HG03159 (cell line): Measurements from ENCODE around the gene MAST3.

ENCODE experiments used
- ATAC-seq: cut with Tn5 transposase; IDR thresholded peaks from one replicate; pipeline ENCODE4 v1.9.1; 2021; ENCODE audit warnings: mild to moderate bottlenecking, moderate library complexity; ENCODE audit not compliant: unreplicated experiment

The MAST3 gene

DNA sequence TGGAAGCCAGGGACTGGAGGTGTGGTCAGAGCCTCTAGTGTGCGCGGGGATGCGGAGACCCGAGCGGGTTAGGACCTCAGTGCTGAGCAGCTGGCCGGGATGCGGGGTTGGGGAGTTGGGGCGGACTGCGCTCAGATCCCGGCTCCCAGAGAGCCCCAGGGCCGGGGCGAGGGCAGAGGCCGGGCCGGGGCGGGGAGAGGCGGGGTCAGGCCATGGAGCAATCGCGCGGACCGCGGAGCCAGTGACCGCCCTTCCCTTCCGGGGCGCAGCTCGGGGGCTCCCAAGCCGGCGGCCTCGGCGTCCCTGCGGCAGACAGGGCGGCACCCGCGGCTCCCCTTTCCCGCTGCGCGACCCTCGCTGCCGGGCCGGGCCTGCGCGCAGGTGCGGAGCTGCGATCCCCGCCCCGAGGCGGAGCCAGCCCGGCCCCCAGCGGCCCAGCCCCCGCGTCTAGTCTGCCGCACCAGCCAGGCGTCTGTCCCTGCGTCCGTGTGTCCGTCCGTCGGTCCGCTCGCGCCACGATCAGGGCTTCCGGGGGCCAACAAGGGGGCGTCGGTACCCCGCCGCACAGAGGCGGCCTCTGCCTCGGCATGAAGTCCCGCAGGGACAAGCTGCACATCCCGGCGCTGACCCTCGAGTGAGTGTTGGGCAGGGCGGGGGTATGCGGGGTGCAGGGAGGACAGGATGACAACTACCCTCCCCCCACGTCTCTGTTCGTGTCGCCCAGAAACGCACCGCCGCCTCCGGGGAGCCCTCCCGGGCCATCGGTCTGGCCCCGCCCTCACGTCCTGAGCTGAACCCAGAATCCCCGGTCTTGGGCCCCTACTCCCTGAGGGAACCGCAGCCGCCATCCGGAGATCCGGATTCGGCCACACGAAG lies 12.4 kb downstream of the MAST3 start:
- no peak for ATAC-seq

DNA sequence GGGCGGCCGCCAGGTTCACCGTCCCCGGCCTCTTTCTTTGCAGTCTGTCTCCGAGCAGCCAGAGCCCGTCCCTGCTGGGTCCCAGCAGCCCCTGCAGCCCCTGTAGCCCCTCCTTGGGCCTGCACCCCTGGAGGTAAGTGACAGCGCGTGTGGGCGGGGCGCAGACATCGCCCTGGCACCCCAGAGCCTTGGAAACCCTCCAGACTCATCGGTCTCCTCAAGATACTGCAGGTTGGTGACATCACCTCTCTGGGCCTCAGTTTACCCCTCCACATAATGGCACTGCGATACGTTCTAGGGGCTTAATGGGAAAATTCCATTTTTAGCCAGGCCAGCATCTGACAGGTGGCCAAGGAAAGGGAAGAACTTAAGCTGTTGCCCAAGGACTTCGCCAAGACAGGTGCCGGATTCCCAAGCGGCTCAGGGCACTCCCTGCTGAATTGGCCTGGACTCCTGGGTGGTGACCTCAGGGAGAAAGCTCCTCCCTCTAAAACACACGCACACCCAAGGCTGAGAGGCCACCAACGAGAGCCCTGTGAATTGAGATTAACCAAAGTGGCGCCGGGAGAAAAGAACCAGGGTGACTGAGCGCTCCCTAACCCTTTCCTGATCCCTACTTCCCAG lies 13.1 kb downstream of the MAST3 start:
- ATAC-seq = no peak

DNA sequence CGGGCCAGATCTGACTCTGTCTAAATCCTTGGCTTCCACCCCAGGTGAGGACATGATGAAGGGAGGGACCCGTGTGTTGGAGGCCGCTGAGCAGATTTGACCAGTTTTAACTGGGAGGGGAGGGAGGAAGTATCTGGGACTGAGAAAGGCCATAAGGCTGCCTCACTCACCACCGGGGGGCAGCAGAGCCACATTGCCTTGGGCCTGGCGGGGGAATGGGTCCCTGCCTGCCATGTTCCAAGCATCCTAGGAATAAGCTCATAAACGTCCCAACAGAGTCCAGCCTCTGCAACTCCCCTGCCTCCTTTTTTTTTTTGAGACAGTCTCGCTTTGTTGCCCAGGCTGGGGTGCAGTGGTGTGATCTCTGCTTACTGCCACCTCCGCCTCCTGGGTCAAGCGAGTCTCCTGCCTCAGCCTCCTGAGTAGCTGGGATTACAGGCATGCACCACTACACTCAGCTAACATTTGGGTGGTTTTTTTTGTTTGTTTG lies 15.5 kb downstream of the MAST3 start:
- no peak for ATAC-seq

DNA sequence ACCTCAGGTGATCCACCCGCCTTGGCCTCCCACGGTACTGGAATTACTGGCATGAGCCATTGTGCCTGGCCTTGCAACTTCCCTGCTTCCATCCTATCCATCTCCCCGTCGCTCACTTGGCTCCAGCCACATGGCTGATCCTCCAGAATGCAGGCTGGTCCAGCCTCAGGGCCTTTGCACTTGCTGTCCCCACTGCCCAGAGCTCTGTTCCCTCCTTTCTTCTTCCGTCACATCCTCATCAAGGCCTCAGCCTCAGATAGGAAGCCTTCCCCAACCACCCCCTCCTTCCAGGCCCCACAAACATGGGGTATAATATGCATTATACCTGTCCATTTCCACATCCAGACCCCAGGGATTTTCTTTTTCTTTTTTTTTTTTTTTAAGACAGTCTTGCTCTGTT lies 16.2 kb downstream of the MAST3 start:
- no peak for ATAC-seq

DNA sequence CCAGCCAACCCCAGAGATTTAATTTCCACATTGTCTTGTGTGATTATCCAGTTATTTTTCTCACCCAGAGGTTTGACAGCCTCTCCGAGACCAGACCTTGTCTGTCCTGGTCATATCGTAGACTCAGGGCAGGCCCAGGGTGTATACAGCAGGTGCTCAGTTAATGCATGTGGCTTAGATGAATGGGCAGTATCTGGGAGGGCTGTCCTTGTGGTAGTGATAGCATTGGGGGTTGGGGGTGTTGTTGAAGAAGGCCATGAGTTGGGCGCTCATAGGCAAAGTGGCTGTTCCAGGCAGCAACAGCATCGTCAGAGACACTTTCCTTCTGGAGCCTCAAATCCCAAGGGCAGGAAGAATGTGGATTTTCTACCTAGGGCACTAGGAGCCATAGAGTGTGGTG lies 16.9 kb downstream of the MAST3 start:
- ATAC-seq = no peak

DNA sequence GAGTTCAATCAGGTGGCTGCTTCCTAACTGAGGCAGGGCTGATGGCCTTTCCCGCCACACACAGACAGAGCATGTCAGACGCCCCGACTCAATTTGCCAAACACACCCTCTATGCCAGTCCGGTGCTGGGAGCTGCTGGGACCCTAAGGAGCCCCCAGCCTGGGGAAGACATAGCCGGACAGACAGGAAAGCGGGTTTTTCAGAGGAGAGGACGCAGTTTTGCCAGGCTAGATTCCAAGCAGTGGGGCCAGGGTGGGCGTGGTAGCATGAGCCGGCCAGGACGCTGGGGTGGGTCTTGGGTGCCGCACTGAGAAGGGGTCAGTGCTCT lies 19.8 kb downstream of the MAST3 start:
- peak; percentile 4 for ATAC-seq

DNA sequence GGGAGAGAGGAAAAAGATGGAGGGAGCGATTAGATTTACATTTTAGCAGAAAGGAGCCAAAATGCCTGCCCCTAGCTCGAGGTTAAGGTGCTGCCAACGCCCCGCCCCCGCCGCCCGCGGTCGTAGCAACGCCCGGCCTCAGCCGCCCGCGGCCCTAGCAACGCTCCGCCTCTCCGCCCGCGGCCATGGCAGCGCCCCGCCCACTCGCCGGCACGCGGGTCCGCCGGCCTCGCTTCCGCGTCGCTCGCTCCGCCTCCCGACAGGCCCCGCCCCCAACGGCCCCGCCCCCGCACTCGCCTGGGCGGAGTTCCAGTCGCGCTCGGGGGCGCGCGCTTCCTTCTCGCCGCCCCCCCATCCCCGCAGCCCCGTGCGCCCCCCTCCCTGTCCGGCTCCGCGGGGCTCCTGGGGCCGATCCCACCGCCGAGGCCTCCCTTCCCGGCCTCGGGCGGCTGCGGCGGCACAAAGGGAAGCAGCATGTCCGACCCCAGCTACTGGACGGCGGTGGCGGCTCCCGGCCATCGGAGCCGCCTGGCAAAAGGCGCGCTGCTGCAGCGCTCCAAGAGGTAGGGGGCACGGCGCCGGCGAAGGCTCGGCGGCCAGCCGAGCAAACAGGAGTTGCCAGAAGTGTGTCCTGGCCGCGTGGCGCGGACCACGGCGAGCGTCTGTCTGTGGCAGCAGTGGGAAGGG lies 20.3 kb downstream of the MAST3 start:
- peak; percentile 71 for ATAC-seq

DNA sequence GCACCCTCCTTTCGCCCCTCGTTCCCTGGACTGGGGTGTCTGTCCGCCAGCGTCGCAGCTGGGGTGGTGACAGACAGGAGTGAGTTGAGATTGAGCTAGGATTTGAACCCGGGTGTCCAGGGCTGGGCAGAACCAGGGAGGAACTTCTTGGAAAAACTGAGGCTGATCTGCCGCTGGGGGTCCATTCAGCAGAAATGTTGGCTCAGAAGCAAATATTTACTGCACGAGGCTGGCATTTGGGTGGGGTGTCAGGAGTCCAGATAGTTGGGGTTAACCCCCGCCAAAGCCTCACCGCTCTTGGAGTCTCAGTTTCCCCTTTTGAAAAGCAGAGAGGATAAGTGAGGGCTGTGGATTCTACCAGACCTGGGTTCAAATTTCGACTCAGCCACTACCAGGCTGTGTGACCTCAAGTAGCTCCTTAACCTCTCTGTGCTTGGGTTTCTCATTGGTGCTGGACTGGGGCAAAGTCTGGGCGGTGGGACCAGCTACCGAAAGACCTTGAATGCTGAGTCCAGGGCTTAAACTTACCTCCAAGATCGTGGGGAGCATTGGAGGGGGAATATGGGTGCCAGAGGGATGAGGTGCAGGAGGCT lies 20.9 kb downstream of the MAST3 start:
- no peak for ATAC-seq

DNA sequence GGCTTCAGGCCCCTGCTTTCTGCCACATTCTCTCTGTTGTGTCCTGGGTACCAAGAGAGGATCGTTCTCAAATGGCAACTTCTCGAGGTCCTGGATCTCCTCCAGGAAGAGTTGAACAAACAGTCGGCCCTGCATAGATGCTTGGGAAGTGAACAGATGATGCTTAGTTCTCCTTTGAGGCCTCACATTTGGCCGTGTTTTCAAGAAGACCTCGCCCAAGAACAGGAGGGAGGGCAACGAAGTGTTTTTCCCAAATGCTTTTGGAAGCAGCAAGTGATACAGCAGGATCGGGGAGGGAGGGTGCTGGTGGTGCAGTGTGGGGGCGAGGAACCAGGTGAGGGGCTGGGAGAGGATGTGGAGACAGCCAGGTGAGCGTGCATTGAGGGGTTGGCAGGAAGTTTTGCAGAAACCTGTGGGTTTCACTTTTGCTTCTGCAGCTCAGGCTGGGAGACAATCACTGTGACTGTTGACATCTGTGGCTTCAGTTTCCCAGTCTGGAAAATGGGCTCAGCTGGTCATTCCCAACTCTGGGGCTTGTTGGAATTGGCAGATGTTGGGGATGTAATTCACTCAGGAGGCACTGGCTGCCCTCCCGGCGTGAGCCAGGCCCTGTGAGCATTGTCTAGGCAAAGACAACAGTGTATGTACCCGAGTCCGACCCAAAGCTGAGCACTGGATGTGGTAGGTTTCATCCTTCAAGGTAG lies 21.6 kb downstream of the MAST3 start:
- ATAC-seq = no peak

DNA sequence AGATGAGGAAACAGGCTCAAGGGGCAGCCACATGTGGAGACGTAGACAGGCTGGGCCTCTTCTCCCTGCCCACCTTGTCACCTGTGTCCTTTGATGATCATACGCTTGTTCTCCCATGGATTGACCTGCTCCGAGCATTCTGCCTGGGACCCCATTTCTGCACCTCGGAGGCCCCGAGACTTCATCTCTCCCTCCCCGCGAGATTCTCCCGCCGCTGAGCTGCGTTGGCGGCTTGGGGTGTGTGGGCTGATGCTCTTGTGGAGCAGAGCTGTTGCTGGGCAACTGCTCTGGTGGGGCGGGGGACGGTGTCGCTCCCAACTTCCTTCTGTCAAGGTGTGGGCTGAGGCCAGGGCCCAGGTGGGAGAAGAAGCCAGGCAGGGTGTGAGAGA lies 22.1 kb downstream of the MAST3 start:
- ATAC-seq = no peak

DNA sequence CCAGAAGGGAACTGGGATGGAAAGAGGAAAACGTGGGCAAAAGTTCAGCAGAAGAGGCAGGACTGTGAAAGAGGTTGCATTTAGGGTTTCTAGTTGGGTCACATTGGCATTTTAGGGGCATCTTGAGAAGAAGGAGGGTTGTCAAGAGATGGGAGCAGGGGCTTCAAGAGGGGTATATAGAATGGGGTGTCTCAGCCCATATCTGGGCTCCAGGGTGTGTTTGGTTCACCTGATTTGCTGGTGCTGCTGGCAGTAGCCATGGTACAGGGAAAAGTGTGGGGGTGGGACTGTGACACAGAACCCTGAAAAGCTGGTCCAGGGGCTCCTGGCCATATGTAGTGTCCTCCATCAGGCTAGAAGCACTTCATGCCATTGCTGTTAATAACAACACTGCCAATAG lies 22.5 kb downstream of the MAST3 start:
- ATAC-seq = no peak

DNA sequence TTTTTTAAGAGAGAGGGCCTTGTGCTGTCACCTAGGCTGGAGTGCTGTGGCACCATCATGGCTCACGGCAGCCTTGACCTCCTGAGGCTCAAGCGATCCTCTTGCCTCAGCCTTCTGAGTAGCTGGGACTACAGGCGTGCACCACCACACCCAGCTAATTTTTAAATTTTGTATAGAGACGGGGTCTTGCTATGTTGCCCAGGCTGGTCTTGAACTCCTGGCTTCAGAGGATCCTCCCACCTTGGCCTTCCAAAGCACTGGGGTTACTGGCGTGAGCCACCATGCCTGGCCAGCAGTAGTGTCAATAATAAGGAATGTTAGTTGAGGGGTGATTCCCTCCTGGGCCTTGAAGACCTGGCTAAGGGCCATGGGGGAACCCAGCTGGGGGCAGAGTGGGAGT lies 23.6 kb downstream of the MAST3 start:
- no peak for ATAC-seq

DNA sequence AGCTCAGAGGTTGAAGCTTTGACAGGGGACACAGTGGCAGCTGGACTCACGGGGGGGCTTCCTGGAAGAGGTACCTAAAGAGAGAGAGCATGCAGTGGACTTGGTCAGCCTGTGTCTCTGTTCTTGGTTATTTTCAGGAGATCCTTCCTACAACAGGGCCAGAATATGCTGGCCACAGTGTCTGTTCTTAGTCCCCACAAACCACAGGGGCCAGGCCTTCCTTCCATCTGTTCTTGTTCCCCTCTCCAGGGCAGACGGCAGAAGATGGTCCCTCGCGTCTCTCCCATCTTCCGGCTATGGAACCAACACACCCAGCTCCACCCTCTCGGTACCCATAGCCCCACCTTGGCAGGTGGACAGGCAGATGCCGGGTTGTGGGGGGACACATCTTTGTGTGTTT lies 24.8 kb downstream of the MAST3 start:
- no peak for ATAC-seq

DNA sequence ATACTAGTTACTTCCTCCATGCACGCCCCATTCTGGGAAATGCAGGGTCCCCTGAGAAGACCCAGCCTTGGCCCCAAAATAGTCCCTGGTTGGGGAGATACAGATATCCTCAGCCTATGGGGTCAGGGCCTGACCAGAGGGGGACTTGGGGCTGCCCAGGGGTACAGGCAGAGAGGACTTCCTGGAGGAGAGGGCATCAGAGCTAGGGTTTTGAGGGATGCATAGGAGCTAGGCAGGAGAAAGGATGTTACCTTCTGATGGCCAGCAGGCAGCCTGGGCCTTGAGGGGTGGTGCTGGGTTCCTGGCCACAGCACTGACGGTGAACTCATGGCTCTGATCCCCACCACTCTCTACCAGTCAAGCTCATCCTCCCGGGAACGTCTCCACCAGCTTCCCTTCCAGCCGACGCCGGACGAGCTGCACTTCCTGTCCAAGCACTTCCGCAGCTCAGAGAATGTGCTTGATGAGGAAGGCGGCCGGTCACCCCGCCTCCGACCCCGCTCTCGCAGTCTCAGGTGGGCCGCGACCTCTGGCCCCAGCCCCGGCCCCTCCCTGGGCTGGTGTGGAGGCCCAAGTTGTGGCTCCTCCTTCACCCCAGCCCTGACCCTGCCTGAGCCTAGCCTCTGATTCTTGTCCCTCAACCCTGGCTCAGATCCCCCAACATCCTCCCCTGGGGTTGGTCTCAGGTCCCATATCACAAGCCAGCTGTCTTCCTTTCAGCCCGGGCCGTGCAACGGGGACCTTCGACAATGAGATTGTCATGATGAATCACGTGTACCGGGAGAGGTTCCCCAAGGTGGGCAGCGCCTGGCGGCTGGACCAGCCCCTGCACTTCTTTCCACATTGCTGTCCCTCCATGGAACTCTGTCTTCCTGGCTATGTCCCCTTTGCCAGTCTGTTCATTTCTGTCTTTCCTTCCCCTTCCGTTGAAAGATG lies 25.6 kb downstream of the MAST3 start:
- no peak for ATAC-seq

DNA sequence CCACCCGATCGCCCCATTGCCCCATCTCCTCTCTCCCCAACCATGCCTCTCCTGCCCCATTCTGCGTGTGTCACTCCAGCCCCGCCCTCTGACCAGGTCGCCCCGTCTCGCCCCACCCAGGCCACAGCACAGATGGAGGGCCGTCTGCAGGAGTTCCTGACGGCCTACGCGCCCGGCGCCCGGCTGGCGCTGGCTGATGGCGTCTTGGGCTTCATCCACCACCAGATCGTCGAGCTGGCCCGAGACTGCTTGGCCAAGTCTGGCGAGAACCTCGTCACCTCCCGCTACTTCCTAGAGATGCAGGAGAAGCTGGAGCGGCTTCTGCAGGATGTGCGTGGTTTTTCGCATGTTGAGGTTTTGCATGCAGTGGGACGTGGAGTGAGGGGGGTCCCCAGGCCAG lies 26.2 kb downstream of the MAST3 start:
- no peak for ATAC-seq

DNA sequence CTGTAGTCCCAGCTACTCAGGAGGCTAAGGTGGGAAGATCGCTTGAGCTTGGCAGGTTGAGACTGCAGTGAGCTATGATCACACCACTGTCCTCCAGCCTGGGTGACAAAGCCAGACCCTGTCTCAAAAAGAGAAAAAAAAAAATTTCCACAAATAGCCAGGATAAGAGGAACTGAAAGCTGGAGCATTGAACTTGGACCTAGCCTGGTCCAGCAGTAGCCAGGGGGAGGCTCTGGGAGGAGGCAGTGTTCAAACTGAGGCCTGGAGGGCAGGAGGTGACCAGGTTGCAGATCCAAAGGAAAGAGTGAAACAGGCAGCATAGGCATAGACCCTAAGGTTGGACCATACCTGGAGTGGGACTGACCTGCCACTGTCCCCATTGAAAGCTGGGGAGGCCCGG lies 28.5 kb downstream of the MAST3 start:
- ATAC-seq = no peak

DNA sequence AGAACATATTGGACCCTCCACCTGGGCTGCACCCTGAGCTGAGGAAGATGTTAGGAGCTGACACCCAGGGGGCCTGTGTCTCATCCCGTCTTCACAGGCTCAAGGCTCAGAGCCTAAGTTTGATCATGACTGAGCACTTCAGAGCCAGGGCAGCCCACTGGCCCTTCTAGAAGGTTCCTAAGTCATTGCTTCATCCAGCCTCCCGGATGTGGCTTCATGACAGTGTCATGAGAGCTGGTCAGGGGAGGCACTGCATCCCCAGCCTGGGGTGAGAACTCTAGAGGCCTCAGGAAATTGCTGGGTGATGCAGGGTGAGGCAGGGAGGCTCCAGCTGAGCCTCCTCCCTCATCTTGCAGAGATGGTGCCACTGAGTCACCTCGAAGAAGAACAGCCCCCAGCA lies 30.5 kb downstream of the MAST3 start:
- ATAC-seq = no peak

DNA sequence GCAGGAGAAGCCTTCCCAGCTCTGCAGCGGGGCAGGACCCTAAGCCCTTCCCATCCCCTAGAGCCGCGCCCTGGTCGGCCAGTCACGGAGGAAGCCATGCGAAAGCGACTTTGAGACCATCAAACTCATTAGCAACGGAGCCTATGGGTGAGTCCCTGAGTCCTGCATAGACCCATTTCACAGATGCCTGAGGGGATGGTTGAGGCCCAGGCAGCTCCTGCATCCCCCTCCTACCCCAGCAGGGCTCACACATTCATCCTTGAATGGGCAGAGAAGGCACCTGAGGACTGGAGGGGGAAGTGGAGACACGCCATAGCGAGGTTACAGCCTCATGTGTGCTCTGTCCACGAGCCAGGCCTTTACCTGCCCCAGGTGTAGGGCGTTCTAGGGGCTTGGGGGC lies 31.2 kb downstream of the MAST3 start:
- ATAC-seq = no peak

DNA sequence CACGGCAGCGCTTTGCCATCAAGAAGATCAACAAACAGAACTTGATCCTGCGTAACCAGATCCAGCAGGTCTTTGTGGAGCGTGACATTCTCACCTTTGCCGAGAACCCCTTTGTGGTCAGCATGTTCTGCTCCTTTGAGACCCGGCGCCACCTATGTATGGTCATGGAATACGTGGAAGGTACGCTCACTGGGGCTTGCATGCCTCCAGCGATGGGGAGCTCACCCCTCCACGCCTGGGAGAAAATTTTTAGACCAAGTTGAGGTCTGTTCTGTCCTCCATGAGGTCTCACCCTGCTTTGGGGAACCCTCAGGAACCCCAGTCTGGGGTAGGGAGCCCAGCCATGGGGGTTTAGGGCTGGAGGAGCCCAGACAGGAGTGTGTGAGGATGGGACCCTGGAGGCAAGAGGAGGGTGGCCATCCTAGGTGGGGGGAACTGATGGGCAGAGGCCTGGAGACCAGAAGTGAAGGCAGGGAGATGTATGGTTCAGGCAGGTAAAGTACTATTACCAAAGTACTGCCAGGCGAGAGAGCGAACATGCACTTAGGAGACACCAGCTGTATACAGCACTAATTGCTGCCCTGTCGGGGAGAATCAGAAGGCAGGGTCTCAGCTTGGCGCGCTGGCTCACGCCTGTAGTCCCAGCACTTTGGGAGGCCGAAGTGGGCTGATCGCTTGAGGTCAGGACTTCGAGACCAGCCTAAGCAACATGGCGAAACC lies 33.1 kb downstream of the MAST3 start:
- no peak for ATAC-seq
